CD1c-positive myeloid dendritic cell (primary cell): Measurements from ENCODE around the gene DBP.
"Not testable (repeated sequence)": the region's sequence is repeated elsewhere in the genome, so short reads cannot be mapped to it uniquely, and the experiment has no call there.

Experiments
- DNase-seq: peaks from one replicate; pipeline ENCODE4 v3.0.0-alpha.2; 2016; ENCODE audit errors: extremely low spot score

Gene DBP

DNA sequence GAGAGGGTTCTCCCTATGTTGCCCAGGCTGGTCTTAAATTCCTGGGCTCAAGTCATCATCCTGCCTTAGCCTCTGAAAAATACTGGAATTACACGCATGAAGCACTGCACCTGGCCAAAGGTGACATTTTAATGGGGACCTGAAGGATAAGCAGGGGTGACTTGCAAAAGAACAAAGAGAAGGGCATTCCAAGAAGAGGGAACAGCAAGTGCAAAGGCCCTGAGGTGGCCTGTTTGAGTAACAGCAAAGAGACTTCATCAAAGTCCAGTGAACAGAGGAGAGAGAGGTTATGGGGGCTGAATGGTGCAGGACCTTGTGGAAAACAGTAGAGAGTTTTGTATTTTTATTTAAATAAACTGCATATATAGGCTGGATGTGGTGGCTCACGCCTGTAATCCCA, 4.7 kb upstream of the DBP start:
- no peak for DNase-seq

- DNase-seq = no peak
These were observed 2.5 kb upstream of the DBP start for GRCh38 chr19:48639483-48640375.

GRCh38 chr19:48638831-48639381, 1.7 kb upstream of the DBP start:
- no peak for DNase-seq

DNA sequence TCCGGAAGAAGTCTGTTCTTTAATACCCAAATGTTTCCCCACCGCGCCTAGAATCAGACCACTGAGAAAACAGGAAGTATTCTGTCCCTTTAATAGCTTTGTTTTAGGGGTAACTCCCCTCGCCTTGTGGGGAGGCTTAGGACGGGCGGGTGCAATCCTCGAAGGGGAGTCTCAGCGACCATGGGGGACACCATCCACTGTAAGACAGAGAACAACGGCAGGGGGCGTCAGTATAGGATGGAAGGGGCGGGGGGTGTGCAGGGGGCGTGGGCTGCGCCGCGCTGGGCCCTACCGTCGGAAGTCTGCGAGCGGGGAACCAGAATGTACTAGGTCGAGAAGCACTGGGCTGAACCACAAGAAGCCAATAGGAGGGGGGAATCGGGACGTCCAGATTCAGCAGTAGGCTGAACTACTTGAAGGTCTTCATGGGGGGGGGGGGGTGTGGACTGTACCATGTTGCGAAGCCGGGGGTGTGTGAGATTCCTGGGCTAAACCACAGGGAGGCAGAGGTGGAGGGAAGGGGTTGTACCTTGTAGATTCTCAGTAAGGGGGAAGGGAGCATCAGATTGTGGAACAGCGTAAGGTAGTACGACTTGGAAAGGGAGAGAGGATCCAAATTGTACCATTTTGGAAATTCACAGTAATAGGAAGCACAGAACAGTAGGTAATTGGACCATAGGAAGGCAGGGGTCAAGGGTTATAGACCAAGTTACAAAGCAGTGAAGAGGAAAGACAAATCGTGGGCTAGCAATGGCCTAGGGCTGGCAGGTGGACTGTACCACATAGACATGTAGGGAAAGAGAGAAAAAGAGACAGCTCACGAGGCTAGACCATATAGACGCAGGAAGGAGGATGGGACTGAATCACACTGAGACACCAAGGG, 1.0 kb upstream of the DBP start:
- DNase-seq = peak; percentile 93

- DNase-seq = peak; percentile 99
These were observed 319 bp upstream of the DBP start for GRCh38 chr19:48637449-48637947.

- peak; percentile 33 for DNase-seq
These were observed 967 bp downstream of the DBP start for GRCh38 chr19:48635966-48636858.

DNA sequence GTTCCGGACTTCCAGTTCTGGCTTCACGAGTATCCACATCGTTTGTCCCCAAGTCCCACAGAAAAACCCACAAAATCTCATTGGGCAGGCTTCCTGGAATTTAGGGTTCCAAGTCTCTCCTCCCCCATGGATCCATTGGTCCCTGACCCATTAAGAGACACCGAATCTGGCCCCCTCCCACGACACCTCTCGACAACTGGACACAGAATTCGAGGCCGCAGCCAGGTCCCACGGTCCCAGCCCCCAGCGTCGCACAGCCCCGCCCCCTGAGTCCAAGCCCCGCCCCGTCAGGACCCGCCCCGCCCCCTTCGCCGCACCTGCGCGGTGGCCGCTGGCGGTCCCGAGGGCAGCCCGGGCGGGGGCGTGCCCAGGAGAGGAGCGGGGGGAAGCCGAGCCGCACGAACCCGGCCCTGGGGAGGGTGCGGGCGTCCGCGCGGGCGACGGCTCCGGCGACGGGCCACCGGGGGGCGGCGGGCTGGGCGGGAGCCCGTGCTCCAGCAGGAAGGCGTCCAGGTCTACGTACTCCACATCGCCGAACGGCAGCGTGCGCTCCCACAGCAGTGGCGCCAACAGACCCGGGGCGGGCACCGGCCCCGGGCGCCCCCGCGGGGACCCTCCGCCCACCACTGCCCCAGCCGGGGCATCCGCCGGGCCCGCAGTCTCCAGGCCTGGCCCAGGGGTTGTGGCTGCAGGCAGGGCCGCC, 1.8 kb downstream of the DBP start:
- peak; percentile 83 for DNase-seq

GRCh38 chr19:48634424-48635262, 2.5 kb downstream of the DBP start:
- DNase-seq = peak; percentile 89

- DNase-seq = no peak
These were observed 3.2 kb downstream of the DBP start for GRCh38 chr19:48634036-48634342.

GRCh38 chr19:48633148-48634035, 3.8 kb downstream of the DBP start:
- DNase-seq = no peak

DNA sequence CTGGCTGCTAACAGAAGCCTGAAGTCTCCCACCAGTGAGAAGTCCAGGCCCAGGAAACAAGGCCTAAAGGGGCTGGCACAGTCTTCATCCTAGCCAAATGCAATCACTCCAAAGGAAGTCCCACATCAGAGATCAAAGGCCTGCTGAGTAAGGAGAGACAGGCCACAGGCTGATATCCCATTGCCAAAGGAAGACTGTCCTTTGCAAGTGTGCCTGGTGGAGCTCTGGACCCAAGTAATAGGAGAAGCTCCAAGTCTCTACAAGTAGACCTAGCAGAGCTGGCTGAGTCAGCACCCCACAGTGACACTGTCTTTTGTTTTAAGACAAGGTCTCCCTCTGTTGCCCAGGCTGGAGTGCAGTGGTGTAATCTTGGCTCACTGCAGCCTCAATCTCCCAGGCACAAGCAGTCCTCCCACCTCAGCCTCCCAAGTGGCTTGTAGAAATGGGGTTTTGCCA, 4.5 kb downstream of the DBP start:
- no peak for DNase-seq

- DNase-seq = not testable (repeated sequence)
These were observed 4.9 kb downstream of the DBP start for GRCh38 chr19:48632286-48632685.

GRCh38 chr19:48631225-48631624, 6.0 kb downstream of the DBP start:
- no peak for DNase-seq

DNA sequence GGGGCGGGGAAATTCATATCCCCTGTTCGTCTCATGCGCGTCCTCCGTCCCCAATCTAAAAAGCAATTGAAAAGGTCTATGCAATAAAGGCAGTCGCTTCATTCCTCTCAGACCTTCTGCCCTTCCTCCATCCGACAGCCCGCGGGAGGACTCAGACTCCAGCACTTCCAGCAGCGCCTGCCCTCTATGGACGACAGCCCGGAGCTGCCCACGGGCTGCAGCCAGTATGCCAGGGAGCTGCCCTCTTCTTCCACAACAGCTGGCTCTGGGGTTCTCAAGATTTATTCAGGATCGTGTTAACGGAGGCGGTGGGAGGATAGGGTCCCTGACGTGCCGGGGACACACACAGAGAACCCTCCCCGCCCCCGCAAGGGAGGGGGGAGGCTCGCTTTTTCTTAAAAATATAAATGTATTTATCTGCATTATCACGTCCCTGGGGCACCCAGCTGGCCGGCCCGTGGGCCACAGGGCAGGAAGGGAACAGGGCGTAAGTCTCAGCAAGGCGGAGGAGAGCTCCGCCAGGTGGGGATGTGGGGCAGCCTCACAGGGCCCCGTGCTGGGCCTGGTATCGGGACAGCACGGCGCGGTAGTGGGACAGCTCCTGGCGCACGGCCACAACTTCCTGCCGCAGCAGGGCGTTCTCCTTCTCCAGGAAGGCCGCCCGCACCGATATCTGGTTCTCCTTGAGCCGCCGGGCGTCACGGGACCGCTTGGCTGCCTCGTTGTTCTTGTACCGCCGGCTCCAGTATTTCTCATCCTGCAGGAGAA, 6.7 kb downstream of the DBP start:
- peak; percentile 60 for DNase-seq

DNA sequence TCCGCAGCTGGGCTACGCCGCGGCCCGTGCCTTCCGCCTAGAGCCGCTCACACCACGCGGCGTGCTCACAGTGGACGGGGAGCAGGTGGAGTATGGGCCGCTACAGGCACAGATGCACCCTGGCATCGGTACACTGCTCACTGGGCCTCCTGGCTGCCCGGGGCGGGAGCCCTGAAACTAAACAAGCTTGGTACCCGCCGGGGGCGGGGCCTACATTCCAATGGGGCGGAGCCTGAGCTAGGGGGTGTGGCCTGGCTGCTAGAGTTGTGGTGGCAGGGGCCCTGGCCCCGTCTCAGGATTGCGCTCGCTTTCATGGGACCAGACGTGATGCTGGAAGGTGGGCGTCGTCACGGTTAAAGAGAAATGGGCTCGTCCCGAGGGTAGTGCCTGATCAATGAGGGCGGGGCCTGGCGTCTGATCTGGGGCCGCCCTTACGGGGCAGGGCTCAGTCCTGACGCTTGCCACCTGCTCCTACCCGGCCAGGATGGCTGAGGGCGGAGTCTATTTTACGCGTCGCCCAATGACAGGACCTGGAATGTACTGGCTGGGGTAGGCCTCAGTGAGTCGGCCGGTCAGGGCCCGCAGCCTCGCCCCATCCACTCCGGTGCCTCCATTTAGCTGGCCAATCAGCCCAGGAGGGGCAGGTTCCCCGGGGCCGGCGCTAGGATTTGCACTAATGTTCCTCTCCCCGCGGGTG, 7.4 kb downstream of the DBP start:
- peak; percentile 13 for DNase-seq

- no peak for DNase-seq
These were observed 7.9 kb downstream of the DBP start for GRCh38 chr19:48629297-48629598.

DNA sequence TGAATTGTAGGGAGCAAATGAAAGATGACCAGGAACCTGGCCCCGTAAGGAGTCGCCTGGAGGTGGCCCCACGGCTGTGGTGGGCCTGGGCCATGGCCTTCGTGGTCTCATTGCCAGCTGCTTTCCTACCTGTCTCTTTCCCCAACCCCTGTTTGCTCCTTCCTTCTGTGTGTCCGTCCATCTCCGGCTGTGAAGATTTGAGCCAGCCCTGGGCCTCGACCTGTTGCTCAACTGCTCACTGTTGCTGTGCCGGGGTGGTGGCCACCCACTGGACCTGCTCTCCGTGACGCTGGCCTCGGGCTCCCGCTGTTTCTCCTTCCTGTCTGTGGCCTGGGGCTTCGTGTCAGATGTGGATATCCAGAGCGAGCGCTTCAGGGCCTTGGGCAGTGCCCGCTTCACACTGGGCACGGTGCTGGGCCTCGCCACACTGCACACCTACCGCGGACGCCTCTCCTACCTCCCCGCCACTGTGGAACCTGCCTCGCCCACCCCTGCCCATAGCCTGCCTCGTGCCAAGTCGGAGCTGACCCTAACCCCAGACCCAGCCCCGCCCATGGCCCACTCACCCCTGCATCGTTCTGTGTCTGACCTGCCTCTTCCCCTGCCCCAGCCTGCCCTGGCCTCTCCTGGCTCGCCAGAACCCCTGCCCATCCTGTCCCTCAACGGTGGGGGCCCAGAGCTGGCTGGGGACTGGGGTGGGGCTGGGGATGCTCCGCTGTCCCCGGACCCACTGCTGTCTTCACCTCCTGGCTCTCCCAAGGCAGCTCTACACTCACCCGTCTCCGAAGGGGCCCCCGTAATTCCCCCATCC, 8.5 kb downstream of the DBP start:
- no peak for DNase-seq
